NOMO-1 (cell line): Measurements from ENCODE around the gene NAV2.

Source experiments
- DNase-seq, 2 experiments: peaks; one replicate each; lab custom pipeline; 2025; ENCODE audit not compliant: unreplicated experiment in 2 of 2; lab: John Stamatoyannopoulos, UW

NAV2 gene

DNA sequence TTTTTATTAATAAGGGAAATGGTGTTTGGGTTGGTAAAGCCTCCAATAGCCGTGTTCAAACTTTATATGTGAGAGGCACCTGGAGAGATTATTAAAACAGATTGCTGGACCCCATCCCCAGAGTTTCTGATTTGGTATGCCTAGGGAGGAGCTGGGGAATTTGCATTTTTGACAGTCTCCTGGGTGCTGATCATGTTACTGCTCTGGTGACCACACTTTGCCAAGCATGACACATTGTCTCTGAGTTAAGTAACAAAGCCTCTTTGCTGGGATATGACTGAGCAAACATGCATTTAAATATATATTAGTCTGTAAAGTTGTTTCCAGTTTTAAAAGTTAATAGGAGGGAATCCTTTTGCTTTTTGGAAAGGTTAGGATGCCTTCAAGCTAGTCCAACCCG is 140.4 kb downstream of the NAV2 start:
- DNase-seq = no peak

DNA sequence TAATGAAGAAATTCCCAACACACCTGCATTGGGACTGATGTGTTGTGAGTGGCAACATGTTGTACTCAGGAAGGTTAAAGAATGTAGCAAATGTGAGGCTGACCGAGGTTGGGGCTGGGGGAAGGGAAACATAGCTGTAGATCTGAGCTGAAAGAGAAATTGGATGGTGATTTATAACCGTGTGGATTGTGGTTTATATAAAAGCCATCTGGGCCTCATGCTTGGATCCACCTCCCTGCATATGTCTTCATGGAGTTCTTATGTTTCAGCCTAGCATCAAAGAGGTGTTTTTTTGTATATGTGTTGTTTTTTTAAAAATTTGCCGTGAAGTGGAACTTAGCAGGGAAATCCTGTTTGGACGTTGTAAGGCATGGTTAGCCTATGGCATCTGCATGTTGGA is 141.3 kb downstream of the NAV2 start:
- no peak for DNase-seq

DNA sequence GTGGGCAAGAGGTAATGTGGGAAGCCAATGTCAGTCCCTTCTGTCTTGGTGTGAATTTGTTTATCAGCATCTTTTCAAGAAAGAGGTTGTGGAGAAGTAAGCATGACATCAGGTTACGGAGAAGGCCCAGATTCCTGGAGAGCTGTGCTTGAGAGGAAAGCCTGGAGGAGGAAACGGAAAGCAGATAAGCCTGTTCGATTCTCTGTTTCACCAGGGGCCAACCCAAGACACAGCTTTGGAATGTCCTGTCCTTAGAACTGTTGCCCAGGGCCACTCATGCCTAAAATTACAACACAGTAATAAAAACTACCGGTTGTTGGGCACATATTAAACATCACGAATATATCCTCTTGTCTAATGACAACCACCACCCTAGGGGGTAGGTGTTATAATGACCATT is 148.5 kb downstream of the NAV2 start:
- no peak for DNase-seq

DNA sequence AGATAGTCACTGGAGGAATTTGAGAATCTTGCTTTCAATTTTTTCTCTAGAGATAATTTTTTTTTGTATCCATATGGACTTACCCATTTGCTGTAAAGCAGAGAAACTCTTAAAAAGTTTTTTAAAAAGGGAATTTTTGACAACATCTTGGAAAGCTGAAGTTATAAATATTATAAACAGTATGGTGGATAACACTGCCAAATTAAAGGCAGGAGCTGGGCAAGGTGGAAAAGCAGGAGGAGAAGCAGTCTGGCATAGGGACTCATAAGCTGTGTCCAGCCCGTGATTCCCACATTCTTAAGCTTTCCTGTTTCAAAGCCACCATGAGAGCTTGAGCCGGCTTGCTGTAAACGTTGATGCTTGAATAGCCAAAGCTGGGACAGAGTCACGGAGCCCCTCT is 149.5 kb downstream of the NAV2 start:
- no peak for DNase-seq

DNA sequence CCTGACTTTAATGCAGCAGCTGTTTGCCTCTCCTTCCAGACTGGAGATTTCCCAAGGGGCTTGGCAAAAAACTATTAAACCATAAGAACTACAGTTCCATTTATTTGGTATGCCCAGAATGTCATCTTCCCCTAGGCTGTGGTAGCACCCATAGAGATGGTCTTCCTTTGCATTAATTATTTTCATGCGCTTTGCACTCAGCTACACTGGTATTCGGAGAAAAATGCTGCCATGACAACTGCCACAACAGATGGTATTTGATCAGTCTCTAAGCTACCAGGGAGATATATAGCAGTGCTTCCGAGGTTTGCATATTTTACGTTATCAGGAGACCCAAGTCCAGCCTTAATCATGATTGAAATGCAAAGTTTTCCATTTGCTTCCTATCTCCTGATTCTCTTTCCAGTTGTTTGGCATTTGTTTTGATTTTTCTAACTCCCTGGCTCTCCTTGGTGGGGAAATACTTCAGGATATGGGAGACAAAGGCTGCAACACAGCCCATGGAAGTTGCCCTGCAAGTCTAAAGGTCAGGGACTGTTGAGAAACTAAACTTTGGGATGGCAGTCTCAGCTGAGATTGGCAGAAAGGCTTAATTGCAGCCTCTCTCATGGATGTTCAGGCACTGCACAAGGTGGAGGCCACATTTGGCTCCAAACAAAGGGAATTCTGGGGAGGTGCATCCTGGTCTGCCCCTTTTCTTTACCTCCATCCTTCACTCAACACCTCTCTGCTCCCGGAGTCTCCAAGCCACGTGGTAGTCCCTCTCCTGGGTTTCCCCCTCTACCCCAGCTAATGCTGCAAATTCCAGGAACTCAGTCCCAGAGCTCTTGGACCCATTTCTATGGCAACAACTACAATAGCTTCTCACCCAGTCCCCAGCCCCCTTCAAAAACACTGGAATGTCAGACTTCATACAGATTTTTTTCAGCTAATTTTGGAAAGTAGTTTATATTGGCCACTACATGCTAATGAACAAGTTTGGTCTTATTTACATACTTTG is 151.8 kb downstream of the NAV2 start:
- DNase-seq = no peak

DNA sequence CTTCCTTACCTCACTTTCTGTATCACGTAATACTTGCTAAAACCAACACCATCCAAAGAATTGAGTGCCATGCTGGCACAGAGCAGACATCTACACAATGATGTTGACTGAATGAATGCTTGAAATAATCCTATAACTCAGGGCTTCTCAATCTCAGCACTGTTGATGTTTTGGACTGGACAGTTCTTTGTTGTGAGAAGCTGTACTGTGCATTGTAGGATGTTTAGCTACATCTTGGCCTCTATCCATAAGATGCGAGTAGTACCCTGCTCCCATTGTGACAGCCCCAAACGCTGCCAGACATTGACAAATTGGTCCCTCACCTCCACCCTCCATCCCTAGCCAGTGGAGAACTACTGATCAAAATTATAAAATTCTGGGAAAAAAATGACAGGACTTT is 153.4 kb downstream of the NAV2 start:
- DNase-seq = no peak

DNA sequence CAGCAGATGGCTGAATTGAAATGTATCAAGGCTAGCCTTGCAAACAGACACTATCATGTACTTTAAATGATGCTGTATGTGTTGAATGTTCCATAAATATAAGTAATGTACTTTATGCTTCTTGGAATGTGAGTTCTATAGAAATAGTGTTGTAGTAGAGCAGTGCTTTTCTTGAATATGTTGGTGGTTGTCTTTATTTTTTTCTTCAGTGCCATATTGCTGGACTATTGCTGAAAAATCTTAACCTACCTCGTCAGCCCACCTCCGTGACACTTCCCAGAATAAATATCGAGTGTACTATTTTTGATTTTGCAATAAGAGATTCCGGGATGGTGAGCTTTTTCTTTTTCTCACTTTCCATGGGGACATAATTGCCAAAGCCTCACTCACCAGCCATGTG is 153.9 kb downstream of the NAV2 start:
- DNase-seq = no peak

DNA sequence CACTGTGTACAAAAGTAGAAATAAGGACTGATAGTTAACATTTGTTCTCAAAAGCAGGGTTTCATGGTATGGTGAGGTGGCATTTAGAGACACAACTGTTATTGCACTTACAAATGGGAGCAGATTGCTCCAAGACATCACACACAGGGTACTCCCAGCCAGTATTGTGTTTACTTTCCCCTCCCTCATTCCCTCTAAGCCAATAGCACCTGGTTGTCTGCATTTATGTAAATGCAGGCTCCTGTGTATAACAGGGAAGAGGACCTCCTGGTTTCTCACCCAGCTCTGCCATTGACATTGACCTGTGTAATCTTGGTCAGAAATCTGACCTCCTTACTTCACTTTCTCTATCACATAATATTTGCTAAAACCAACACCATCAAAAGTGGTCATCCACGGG is 154.4 kb downstream of the NAV2 start:
- no peak for DNase-seq

DNA sequence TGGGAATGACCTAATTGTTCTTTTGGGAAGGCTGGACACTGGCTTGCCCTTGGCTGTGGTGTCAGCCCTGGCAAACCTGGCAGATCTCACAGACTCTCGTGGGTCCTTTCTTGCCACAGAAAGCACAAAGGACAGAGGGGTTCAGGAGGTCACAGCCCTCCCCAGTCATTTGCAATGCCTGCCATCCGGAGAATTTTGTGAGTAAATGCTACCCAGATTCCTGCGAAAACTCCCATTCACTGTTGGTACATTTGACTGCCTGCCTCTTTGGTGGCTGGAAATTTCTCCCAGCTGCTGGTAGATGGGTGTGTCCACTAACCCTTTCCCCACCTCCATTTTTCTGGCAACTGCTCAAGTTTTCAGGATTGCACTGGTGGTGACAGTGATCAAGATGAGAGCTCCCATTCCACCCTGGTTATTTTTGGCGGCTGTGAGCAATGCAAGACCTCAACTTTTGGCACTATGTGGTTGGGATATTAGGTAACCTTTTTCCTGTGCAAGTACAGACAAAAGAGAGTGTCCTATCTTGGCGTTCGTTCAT is 155.7 kb downstream of the NAV2 start:
- no peak for DNase-seq

DNA sequence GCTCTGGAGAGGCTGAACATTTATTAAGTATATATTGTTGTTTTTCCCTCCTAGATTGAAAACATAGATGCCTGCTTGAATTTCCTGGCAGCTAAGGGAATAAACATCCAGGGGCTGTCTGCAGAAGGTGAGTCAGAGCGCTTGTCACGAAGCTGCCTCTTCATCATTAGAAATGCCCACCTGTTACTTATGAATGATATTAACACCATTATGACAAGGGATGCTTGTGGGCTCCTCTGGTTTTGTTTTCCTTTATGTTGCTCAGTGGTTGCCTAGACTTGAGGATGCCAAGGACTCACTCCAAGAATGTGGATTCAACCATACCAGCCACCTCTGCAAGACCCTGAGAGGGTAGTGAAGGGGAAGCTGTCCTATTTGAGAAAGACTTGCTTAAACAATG is 156.2 kb downstream of the NAV2 start:
- DNase-seq = no peak

DNA sequence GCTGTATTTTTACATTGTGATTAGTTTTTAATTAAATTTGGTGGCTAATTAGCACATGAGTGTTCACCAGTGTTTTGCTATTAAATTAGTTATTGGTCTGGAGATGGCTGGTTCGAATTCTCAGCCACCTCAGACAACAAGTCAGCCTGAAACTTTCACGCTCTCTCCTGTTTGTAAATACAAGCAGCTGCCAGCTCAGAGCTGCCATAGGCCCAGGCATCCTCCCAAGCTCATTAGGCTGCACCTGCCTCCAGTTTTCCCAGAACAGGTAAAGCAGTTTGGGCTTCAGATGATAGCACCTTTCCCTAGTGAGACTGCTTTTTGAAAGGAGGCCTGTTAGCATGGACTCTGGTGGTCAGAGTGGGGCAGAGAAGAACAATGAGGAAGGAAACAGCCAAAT is 156.8 kb downstream of the NAV2 start:
- DNase-seq = no peak

DNA sequence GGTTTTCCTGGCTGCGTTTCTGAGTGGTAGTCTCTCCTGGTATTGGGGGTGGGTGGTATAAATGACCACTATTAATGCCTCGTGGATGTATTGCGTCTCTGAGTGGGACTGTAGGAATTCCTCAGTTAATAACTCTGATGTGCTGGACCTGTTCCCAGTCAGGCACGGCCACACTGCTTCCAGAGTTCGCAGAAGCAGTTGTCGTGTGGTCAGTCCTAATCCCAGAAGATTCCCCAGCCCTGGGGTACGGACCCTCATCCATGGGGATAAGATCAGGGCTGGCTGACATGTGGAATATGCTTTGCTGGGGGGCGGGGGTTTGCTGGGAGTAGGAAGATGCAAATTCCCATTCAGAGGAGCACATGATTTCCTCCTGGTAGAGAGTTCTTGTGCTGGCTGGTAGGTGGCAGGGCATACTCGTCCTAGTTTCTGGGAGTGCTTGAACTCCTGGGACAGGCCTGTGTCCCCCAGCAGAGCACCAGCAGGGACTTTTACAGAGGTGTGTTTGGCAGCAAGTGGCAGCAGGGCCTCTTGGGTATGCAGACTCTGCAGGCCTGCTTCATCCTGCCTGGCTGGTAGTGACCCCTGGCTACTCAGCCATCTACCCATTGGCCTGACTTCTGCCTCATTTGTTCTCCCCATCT is 157.4 kb downstream of the NAV2 start:
- no peak for DNase-seq

DNA sequence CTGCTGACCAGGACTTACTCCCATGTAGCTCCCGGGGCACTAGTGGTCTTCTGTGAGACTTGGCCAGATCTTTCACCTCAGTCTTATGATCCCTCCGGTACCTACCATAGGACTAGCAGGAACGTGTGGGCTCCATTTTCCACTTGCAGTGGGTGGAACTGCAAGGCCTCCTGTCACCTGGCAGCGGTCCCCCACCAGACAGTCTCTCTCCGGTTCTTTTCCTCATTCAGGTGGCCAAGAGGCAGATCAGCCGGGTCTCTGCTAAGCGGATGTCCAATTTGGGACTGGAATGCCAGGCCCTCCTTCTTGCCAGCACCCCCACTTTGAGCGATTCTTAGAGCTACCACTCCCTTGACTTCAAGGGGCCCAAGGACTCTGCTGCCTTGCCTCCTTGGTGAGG is 158.9 kb downstream of the NAV2 start:
- no peak for DNase-seq

DNA sequence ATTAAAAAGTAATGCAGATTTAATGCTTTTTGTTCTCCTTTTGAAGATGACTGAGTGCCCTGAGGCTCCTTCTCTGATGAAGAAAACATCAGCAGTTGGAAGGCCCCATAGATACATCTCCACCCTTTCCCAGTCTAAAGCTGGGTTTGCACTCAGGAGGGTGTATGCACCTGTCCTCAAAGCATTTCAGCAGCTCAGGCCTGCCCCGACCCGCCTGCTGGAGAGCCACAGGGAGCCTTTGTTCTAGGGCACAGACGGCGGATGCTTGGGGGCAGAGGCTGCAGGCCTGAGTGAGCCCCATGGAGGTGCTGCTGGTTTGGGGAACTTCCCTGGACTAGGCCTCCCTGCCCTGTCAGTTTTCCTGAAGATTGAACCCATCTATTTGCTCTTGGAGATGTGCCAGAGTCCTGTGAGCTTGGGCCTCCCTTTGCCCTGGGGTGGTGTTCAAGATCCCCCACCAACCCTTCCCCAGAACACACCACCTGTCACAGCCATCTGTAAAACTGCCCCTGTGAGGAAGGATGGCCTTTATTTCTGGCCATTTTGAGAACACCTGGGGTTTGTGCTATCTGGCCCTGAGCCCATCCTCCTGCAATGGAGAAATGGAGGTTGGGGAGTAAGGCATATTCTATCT is 160.0 kb downstream of the NAV2 start:
- no peak for DNase-seq

DNA sequence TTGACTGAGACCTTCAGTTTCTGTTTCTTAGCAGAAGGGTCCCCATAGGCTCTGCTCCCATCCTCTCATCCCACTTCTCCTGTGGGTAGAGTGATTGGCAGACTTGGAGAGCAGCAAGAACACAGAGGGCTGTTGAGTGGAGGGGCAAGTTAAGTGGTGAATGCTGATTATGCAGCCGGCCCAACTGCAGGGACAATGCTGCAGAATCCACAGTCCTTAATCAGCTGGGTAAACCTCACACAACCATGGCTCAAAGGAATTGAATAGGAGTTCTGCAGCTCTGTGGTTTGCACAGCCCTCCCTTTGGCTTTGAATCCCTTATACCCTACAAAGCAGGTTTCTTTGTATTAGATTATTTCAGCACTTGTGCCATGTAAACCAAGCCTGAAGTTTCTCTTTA is 161.1 kb downstream of the NAV2 start:
- no peak for DNase-seq

DNA sequence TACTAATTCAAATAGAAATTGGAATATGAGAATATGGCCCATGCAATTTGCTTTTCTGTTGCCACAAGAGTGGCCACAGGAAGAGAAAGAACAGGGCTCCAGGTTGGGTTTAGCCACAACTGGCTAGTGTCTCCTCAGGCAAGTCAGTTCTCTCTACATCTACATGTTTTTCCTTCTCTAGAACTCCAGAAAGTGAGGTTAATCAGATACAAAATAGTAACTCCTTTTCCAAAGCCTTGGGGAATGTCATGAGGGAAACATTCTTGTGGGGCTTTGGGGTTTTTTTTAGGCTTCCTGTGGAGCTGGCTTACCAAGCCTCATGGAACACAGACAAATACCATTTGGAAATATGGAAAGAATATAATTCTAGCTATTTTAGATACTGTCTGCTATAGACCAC is 161.6 kb downstream of the NAV2 start:
- DNase-seq = no peak

DNA sequence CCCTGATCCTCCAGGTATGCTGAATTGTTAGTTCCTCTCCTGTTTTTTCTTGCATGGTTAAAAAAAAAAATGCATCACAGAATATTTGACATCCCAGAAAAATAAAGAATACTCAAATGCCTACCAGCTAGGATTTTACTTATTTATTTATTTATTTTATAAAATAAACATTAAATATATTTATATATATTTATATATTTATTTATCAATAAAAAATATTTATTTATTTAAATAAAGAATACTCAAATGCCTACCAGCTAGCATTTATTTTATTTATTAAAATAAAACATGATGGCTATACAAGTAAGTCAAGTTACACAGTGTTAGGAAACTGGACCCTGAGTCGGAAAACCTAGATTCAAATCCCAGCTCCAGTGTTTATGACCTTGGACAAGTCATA is 164.1 kb downstream of the NAV2 start:
- DNase-seq = no peak

DNA sequence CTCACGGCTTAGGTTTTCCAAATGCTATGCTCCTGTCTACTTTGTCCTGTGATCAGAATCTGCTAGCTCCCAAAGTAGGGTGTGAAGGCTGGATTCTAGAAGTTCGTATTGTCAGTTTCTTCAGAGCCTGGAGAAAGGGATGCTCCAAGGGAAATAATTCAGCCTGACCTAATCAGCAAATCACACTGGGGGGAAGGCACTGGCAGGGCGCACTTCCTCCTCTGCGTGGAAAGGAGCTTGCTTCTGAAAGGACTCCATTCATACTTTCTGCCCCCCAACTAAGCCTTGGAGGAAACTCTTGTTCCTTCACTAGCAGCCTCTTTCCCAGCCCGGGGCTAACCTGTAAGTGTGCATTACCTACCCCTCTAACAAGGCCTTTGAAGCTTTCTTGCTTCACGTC is 165.9 kb downstream of the NAV2 start:
- DNase-seq = no peak

DNA sequence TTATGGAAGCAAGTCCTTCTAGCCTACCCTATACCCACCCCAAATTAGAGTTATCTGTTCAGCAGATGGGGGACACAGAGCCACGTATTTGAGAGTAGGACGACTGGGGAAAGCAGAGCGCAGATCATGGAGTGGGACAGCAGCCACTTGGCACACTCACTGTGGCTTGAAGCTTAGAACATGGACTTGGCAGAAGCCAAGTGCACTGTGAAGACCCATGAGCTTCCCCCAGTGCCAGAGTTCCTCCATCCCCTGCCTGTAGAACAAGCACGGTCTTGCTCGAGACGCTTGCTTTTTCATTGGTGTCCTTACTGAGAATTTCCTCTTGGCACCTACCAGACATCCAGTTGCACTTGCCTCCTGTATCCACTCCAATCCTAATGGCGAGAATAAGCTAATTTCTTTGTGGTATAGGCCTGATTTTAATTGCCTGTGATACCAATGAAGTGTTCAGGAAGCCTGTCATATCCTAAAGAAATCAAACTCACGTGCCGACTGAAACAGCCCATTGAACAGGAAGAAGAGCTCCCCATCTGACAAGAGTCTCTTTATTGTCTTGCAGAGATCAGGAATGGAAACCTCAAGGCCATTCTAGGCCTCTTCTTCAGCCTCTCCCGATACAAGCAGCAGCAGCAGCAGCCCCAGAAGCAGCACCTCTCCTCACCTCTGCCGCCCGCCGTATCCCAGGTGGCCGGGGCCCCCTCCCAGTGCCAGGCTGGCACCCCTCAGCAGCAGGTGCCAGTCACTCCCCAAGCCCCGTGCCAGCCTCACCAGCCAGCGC is 166.9 kb downstream of the NAV2 start:
- no peak for DNase-seq

DNA sequence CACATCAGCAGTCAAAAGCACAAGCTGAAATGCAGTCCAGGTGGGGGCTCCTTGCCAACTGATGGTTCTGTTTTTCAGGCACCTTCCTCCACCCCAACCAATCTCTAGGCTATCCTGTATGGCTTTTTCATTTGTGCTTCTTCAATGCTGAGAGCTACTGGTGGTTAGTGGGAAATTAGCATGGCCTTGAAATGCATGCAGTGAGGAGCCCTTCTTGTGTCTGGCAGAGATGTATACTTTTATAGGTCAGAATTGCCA is 167.4 kb downstream of the NAV2 start:
- no peak for DNase-seq

DNA sequence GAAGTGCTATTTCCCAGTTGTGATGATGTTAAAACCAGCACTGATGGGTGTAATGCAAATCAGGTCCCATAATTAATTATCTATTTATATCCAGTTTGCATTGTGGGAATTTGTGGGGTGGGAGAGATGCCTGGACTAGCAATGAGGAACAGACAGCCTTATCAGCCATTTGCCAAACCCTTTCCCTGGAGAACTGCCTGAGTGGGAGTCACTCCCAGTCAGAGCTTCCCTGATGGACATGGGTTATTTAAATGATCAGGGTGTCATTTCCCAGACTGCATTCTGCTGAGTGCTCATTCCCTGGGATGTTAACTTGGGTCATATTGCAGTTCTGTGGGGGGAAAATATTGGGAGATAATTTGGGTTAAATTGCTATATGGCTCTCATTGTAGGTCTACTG is 168.5 kb downstream of the NAV2 start:
- no peak for DNase-seq
